SU-DHL-6 (cell line): ENCODE data around the gene MIDN.

ENCODE experiments used
- H2AFZ ChIP-seq: fragments of 200-600 bp; sonication (generic); 2 replicates; pipeline ENCODE4 v1.6.1; 2014; ENCODE audit warnings: low read depth, mild to moderate bottlenecking, moderate library complexity, mixed read lengths, antibody characterized with exemption, low read length; ENCODE audit not compliant: severe bottlenecking
- H3F3A ChIP-seq: fragments of 200-600 bp; shearing (Covaris generic); 2 replicates; pipeline ENCODE4 v1.6.0; 2016; ENCODE audit warnings: antibody characterized with exemption, mild to moderate bottlenecking; ENCODE audit not compliant: insufficient read depth
- H3K27ac ChIP-seq: fragments of 200-600 bp; sonication (generic); 2 replicates; pipeline ENCODE4 v1.5.1; 2016; ENCODE audit warnings: low read depth, mild to moderate bottlenecking, low read length, moderate library complexity, mixed read lengths
- H3K27me3 ChIP-seq: fragments of 200-600 bp; sonication (generic), shearing (Covaris generic); 2 replicates; pipeline ENCODE4 v1.6.0; 2014; ENCODE audit warnings: mild to moderate bottlenecking, low read length
- H3K36me3 ChIP-seq: fragments of 200-600 bp; sonication (generic); 2 replicates; pipeline ENCODE4 v1.6.1; 2014; ENCODE audit warnings: mild to moderate bottlenecking, low read length, mixed read lengths
- H3K4me2 ChIP-seq: fragments of 300-600, 200-600 bp; shearing (Covaris generic), sonication (generic); 2 replicates; pipeline ENCODE4 v1.6.0; 2014; ENCODE audit warnings: low read length, low read depth, mild to moderate bottlenecking; ENCODE audit not compliant: poor library complexity, severe bottlenecking
- H3K4me3 ChIP-seq: fragments of 200-600 bp; sonication (generic); 2 replicates; pipeline ENCODE4 v1.5.1; 2014; ENCODE audit warnings: antibody characterized with exemption, low read length, mild to moderate bottlenecking, mixed read lengths; ENCODE audit not compliant: insufficient read depth, poor library complexity, severe bottlenecking
- H3K79me2 ChIP-seq: fragments of 200-600 bp; sonication (generic); 2 replicates; pipeline ENCODE4 v1.6.1; 2014; ENCODE audit warnings: mild to moderate bottlenecking, low read length, moderate library complexity; ENCODE audit not compliant: insufficient read depth
- H3K9ac ChIP-seq: fragments of 200-600 bp; sonication (generic); 2 replicates; pipeline ENCODE4 v1.7.0; 2014; ENCODE audit warnings: mild to moderate bottlenecking, low read length
- H3K9me2 ChIP-seq: fragments of 200-600 bp; sonication (generic); replicated peaks from 2 replicates; pipeline ENCODE4 v1.6.1; 2014; ENCODE audit warnings: low read length; ENCODE audit not compliant: insufficient read depth
- H3K9me3 ChIP-seq: fragments of 200-600 bp; sonication (generic); 2 replicates; pipeline ENCODE4 v1.6.1; 2014; ENCODE audit warnings: low read length, mixed read lengths; ENCODE audit not compliant: insufficient read depth
- H4K20me1 ChIP-seq: fragments of 200-600 bp; sonication (generic); 2 replicates; pipeline ENCODE4 v1.6.1; 2014; ENCODE audit warnings: low read depth, mild to moderate bottlenecking, antibody characterized with exemption, low read length, moderate library complexity, mixed read lengths
- EZH2phosphoT487 ChIP-seq: fragments of 200-600 bp; sonication (generic), shearing (Covaris generic); conservative IDR thresholded peaks from 2 replicates; pipeline ENCODE4 v1.6.1; 2018; ENCODE audit warnings: mild to moderate bottlenecking, antibody characterized with exemption, low read length, moderate library complexity, mixed read lengths
- TF ChIP-seq, protein P1 (sequence below): fragments of 200-600 bp; sonication (generic); IDR thresholded peaks from one replicate; pipeline ENCODE4 v1.5.1; 2017; ENCODE audit warnings: antibody characterized with exemption, mild to moderate bottlenecking, low read length, moderate library complexity; ENCODE audit not compliant: insufficient read depth, poor library complexity, severe bottlenecking

The MIDN gene

DNA sequence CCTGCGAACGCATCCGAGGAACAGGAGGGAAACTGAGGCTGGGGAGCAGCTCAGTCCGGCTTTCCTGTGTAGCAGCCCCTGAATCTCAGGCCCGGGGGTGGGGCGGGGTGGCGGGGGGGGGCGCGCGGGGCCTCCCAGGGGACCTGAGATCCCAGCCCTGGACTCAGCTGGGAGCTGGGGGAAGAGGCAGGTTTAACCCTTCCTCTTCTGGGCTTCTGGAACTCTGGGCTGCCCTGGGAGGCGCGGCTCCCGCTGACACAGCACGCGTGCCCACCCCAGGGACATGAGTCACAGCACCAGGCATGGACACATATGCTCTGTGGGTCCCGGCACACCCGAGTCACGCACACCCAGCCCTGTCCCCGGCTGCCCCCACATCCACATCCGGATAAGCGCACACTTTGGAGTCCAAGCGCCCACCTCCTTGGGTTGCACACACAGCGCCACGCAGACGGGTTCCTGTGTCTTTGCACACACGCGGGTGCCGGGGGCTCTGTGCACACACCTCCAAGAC lies 17.3 kb downstream of the MIDN start:
- TF ChIP-seq EZH2phosphoT487 = no peak
- TF ChIP-seq, protein P1, sequence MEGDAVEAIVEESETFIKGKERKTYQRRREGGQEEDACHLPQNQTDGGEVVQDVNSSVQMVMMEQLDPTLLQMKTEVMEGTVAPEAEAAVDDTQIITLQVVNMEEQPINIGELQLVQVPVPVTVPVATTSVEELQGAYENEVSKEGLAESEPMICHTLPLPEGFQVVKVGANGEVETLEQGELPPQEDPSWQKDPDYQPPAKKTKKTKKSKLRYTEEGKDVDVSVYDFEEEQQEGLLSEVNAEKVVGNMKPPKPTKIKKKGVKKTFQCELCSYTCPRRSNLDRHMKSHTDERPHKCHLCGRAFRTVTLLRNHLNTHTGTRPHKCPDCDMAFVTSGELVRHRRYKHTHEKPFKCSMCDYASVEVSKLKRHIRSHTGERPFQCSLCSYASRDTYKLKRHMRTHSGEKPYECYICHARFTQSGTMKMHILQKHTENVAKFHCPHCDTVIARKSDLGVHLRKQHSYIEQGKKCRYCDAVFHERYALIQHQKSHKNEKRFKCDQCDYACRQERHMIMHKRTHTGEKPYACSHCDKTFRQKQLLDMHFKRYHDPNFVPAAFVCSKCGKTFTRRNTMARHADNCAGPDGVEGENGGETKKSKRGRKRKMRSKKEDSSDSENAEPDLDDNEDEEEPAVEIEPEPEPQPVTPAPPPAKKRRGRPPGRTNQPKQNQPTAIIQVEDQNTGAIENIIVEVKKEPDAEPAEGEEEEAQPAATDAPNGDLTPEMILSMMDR = no peak
- Histone ChIP-seq H3K9me3 (no peaks in the 10 kb centered on the region), H3K4me2 (peak overlapping the region; percentile 62), H2AFZ (no peak overlapping the region), H3K36me3 (no peaks in the 10 kb centered on the region), H3F3A (peaks cover 49% of the 10 kb centered on the region), H3K4me3 (no peak overlapping the region), H3K9ac (peak overlapping the region; percentile 26; the same call in 1 of the 2 replicates), H4K20me1 (no peaks in the 10 kb centered on the region; the same call in 1 of the 2 replicates), H3K27me3 (no peaks in the 10 kb centered on the region), H3K27ac (peak overlapping the region; percentile 86), H3K9me2 (no peaks in the 10 kb centered on the region), H3K79me2 (peaks cover 12% of the 10 kb centered on the region)

DNA sequence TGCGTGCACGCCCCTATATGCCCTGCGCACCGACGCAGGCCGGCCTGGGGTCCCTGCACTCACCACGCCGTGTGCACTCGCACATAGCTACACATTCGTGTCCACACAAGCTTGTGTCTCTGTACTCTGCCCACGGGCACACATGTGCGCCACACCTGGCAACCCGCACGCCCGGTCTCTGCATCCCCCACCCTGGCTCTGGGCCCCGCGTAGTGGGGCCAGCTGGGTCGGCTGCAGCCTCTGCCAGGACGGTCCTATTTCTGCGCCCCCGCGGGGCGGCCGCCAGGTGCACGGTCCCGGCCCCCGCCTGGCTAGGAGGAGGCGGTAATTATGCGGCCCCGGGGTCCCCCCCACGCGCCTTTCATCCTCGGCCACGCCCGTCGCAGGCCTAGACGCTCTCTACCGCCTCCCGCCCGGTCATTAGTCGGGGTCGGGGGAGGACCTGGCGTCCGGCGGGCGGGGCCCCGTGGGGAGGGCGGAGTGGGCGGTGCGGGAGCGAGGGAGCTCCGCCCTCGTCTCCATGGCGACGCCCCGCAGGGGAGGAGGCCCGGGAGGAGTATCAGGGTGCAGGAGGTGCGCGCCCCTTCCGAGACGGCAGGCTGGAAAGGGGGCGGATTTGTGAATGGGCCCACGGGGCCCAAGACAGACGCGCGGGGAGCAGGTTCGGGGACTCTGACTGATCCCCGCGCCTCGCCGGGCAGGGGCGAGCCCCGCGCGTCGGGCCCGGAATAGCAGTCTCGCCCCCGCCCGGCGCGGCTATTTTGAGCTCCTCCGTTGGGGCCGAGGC lies 17.9 kb downstream of the MIDN start:
- Histone ChIP-seq H2AFZ (no peak overlapping the region), H3K79me2 (peaks cover 18% of the 10 kb centered on the region), H3K27ac (peak overlapping the region; percentile 86), H3K9ac (peak overlapping the region; percentile 46; the same call in 1 of the 2 replicates), H3K36me3 (no peaks in the 10 kb centered on the region; the same call in 1 of the 2 replicates), H3K9me3 (no peaks in the 10 kb centered on the region), H4K20me1 (no peaks in the 10 kb centered on the region; the same call in 1 of the 2 replicates), H3F3A (peaks cover 55% of the 10 kb centered on the region), H3K4me3 (peak overlapping the region; percentile 41), H3K27me3 (no peaks in the 10 kb centered on the region), H3K4me2 (peak overlapping the region; percentile 62), H3K9me2 (no peaks in the 10 kb centered on the region)
- no peak for TF ChIP-seq EZH2phosphoT487
- TF ChIP-seq, protein P1 = no peak

DNA sequence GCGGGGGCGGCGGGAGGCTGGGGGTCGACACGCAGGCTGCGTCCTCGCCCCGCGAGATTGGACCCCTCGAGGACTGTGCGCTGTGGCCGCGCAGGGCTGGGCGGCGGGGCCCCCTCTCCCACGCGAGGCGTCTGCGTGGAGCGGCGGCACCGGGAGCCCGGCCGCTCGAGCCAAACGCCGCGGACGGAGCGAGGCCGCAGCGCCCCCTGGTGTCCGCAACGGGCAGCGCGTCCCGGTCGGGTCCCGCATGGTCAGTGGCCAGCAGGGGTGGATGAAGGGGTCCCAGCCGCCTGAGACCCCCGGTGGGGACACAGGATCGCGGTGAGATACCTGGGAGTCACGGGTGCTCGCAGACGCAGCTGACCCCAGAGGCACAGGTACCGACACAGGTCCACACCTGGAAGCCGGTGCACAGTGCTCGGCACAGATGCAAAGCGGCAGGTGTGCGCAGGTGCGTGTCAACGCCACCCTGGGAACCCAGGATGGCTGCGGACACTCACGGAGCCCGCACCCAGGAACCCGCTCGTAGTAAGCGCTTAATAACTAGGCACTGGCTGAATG lies 18.6 kb downstream of the MIDN start:
- Histone ChIP-seq H3K9me3 (no peaks in the 10 kb centered on the region), H3K9ac (peak overlapping the region; percentile 46; the same call in 1 of the 2 replicates), H3K4me2 (peak overlapping the region; percentile 62), H3K27ac (peak overlapping the region; percentile 86), H4K20me1 (no peaks in the 10 kb centered on the region; the same call in 1 of the 2 replicates), H3K36me3 (no peaks in the 10 kb centered on the region; the same call in 1 of the 2 replicates), H3K27me3 (no peaks in the 10 kb centered on the region), H3K79me2 (peaks cover 21% of the 10 kb centered on the region), H2AFZ (no peak overlapping the region), H3K9me2 (no peaks in the 10 kb centered on the region), H3K4me3 (peak overlapping the region; percentile 41), H3F3A (peaks cover 60% of the 10 kb centered on the region)
- TF ChIP-seq, protein P1 = peak; percentile 96
- TF ChIP-seq EZH2phosphoT487 = no peak
